Endothelial cell (in vitro differentiated cells): ENCODE measurements around the gene STH. TPM values are rescaled to one million over a fixed set of nuclear protein-coding genes. Genes with fewer than 3 reads are reported as not detected.

ENCODE experiments used
- DNase-seq: peaks from one replicate; pipeline ENCODE4 v3.0.0; 2021; ENCODE audit warnings: low spot score
- H3K27ac Mint-ChIP-seq: one replicate; pipeline ENCODE4 v1.8.0; 2021; ENCODE audit warnings: mixed read lengths, inconsistent platforms; ENCODE audit not compliant: unreplicated experiment
- H3K27me3 Mint-ChIP-seq: one replicate; pipeline ENCODE4 v1.8.0; 2021; ENCODE audit warnings: mild to moderate bottlenecking, moderate library complexity, mixed read lengths, inconsistent platforms; ENCODE audit not compliant: unreplicated experiment
- H3K36me3 Mint-ChIP-seq: one replicate; pipeline ENCODE4 v1.8.0; 2021; ENCODE audit warnings: mild to moderate bottlenecking, low read depth, mixed read lengths, inconsistent platforms; ENCODE audit not compliant: unreplicated experiment
- H3K4me1 Mint-ChIP-seq: one replicate; pipeline ENCODE4 v1.8.0; 2021; ENCODE audit warnings: mild to moderate bottlenecking, mixed read lengths, inconsistent platforms; ENCODE audit not compliant: unreplicated experiment
- H3K4me3 Mint-ChIP-seq: one replicate; pipeline ENCODE4 v1.8.0; 2021; ENCODE audit warnings: mild to moderate bottlenecking, mixed read lengths, inconsistent platforms; ENCODE audit not compliant: unreplicated experiment
- H3K9me3 Mint-ChIP-seq: one replicate; pipeline ENCODE4 v1.8.0; 2021; ENCODE audit warnings: mixed read lengths, inconsistent platforms; ENCODE audit not compliant: unreplicated experiment
- CTCF ChIP-seq: fragments of 200-600 bp; sonication (generic); IDR thresholded peaks from one replicate; pipeline ENCODE4 v1.5.0; 2021; ENCODE audit warnings: antibody characterized with exemption; ENCODE audit not compliant: unreplicated experiment
- total RNA-seq: library from RNA; stranded (reverse); fragmentation: NEBNext Ultra II Directional; extraction: Animal tissue kit (Norgen Biotek cat#: 25700); gene quantifications from one replicate; pipeline ENCODE4 v1.2.1, GENCODE V29; 2021; ENCODE audit not compliant: unreplicated experiment

Gene STH
- total RNA-seq, 1 donor from 2014 or later: not detected

- peak overlapping the region; percentile 12 for H3K27ac Mint-ChIP-seq
- TF ChIP-seq CTCF: no peak
- H3K36me3 Mint-ChIP-seq: peaks cover 37% of the 10 kb centered on the region
- peaks cover 19% of the 10 kb centered on the region for H3K4me1 Mint-ChIP-seq
- no peaks in the 10 kb centered on the region for H3K27me3 Mint-ChIP-seq
- DNase-seq: no peak
- no peaks in the 10 kb centered on the region for H3K9me3 Mint-ChIP-seq
- peak overlapping the region; percentile 31 for H3K4me3 Mint-ChIP-seq
Observed at GRCh38 chr17:46027048-46027975, 28.3 kb downstream of the STH start.

- TF ChIP-seq CTCF: no peak
- Mint-ChIP-seq H3K9me3 (no peaks in the 10 kb centered on the region), H3K27me3 (no peaks in the 10 kb centered on the region), H3K36me3 (peaks cover 41% of the 10 kb centered on the region), H3K27ac (peak overlapping the region; percentile 64), H3K4me1 (peaks cover 19% of the 10 kb centered on the region), H3K4me3 (peak overlapping the region; percentile 31)
- DNase-seq: no peak
Observed at GRCh38 chr17:46027976-46028325, 28.9 kb downstream of the STH start.

GRCh38 chr17:46028374-46028773, 29.3 kb downstream of the STH start:
- Mint-ChIP-seq H3K4me1 (peaks cover 19% of the 10 kb centered on the region), H3K36me3 (peaks cover 42% of the 10 kb centered on the region), H3K9me3 (no peaks in the 10 kb centered on the region), H3K27ac (peak overlapping the region; percentile 64), H3K27me3 (no peaks in the 10 kb centered on the region), H3K4me3 (peak overlapping the region; percentile 31)
- no peak for TF ChIP-seq CTCF
- no peak for DNase-seq

GRCh38 chr17:46028981-46029565, 30.0 kb downstream of the STH start:
- H3K36me3 Mint-ChIP-seq: peaks cover 47% of the 10 kb centered on the region
- TF ChIP-seq CTCF: no peak
- no peaks in the 10 kb centered on the region for H3K9me3 Mint-ChIP-seq
- no peak for DNase-seq
- no peaks in the 10 kb centered on the region for H3K27me3 Mint-ChIP-seq
- peaks cover 19% of the 10 kb centered on the region for H3K4me1 Mint-ChIP-seq
- no peak overlapping the region for H3K4me3 Mint-ChIP-seq
- no peak overlapping the region for H3K27ac Mint-ChIP-seq

GRCh38 chr17:46029627-46030026, 30.6 kb downstream of the STH start:
- Mint-ChIP-seq H3K4me3 (no peak overlapping the region), H3K9me3 (no peaks in the 10 kb centered on the region), H3K4me1 (peaks cover 19% of the 10 kb centered on the region), H3K27ac (no peak overlapping the region), H3K27me3 (no peaks in the 10 kb centered on the region), H3K36me3 (peaks cover 52% of the 10 kb centered on the region)
- no peak for TF ChIP-seq CTCF
- no peak for DNase-seq
